RWPE2 (cell line): Measurements from ENCODE around the gene GRID2.

ENCODE experiments used
- ATAC-seq: fragments of 200-7000 bp; cut with Tn5 transposase; 3 replicates; pipeline ENCODE4 v1.9.1; 2021; ENCODE audit warnings: low read depth
- DNase-seq: peaks from one replicate; pipeline ENCODE4 v3.0.0-alpha.2; 2020; ENCODE audit warnings: low spot score
- H3K27ac ChIP-seq: fragments of 450-650 bp; 2 replicates; pipeline ENCODE4 v1.5.1; 2017; ENCODE audit warnings: mild to moderate bottlenecking; ENCODE audit not compliant: poor library complexity, severe bottlenecking
- H3K27me3 ChIP-seq: fragments of 250-450 bp; sonication (Bioruptor Pico); 2 replicates; pipeline ENCODE4 v1.5.1; 2021; ENCODE audit warnings: mild to moderate bottlenecking, moderate library complexity; ENCODE audit not compliant: insufficient read depth, poor library complexity, severe bottlenecking
- H3K36me3 ChIP-seq: fragments of 250-450 bp; sonication (Bioruptor Pico); 2 replicates; pipeline ENCODE4 v1.5.1; 2020; ENCODE audit warnings: low read depth, mild to moderate bottlenecking, moderate library complexity
- H3K4me1 ChIP-seq: fragments of 250-450 bp; sonication (Bioruptor Pico); 2 replicates; pipeline ENCODE4 v1.5.1; 2021; ENCODE audit warnings: mild to moderate bottlenecking, moderate library complexity; ENCODE audit not compliant: insufficient read depth, poor library complexity, severe bottlenecking
- H3K4me3 ChIP-seq: fragments of 250-450 bp; sonication (Bioruptor Pico); 2 replicates; pipeline ENCODE4 v1.5.1; 2021; ENCODE audit warnings: mild to moderate bottlenecking, moderate library complexity; ENCODE audit not compliant: severe bottlenecking
- H3K9me3 ChIP-seq: fragments of 250-450 bp; sonication (Bioruptor Pico); 2 replicates; pipeline ENCODE4 v1.5.1; 2021; ENCODE audit warnings: mild to moderate bottlenecking, moderate library complexity; ENCODE audit not compliant: severe bottlenecking
- TF ChIP-seq, protein P1 (sequence below): fragments of 450-650 bp; IDR thresholded peaks from one replicate; pipeline ENCODE4 v1.5.1; 2017; ENCODE audit warnings: mild to moderate bottlenecking, moderate library complexity; ENCODE audit not compliant: poor library complexity, severe bottlenecking

GRID2 gene

GRCh38 chr4:93722446-93722845 is 1418.7 kb downstream of the GRID2 start:
- no peak for ATAC-seq
- H3K27me3 ChIP-seq, result no peaks in the 10 kb centered on the region
- H3K4me3 ChIP-seq, result no peak overlapping the region
- no peak for DNase-seq
- H3K4me1 ChIP-seq, result no peaks in the 10 kb centered on the region
- H3K9me3 ChIP-seq, result no peaks in the 10 kb centered on the region
- TF ChIP-seq, protein P1, sequence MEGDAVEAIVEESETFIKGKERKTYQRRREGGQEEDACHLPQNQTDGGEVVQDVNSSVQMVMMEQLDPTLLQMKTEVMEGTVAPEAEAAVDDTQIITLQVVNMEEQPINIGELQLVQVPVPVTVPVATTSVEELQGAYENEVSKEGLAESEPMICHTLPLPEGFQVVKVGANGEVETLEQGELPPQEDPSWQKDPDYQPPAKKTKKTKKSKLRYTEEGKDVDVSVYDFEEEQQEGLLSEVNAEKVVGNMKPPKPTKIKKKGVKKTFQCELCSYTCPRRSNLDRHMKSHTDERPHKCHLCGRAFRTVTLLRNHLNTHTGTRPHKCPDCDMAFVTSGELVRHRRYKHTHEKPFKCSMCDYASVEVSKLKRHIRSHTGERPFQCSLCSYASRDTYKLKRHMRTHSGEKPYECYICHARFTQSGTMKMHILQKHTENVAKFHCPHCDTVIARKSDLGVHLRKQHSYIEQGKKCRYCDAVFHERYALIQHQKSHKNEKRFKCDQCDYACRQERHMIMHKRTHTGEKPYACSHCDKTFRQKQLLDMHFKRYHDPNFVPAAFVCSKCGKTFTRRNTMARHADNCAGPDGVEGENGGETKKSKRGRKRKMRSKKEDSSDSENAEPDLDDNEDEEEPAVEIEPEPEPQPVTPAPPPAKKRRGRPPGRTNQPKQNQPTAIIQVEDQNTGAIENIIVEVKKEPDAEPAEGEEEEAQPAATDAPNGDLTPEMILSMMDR, result no peak
- no peak overlapping the region for H3K27ac ChIP-seq
- no peaks in the 10 kb centered on the region for H3K36me3 ChIP-seq

DNA sequence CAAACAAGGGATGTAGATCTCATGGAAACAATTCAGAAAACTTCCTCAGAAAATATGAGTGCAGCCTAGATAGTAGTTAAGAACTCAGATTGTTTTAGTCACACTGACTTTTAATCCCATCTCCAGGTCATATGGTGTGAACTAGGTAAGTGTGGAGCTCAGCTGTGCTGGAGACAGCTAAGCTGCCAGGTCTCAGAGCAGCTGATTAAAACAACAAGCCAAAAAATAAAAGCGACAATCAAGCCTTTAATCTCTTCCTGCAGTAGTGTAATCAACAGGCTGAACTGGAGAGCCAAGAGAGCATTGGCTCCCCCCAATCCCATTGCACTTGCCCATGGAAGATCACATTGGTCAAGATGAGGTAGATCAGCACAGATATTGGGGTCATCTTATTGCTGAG is 1426.5 kb downstream of the GRID2 start:
- Histone ChIP-seq H3K9me3 (no peaks in the 10 kb centered on the region), H3K36me3 (no peaks in the 10 kb centered on the region), H3K4me3 (no peak overlapping the region), H3K27ac (no peak overlapping the region), H3K27me3 (no peaks in the 10 kb centered on the region), H3K4me1 (no peaks in the 10 kb centered on the region)
- DNase-seq (no peak), ATAC-seq (no peak)
- TF ChIP-seq, protein P1, result no peak

DNA sequence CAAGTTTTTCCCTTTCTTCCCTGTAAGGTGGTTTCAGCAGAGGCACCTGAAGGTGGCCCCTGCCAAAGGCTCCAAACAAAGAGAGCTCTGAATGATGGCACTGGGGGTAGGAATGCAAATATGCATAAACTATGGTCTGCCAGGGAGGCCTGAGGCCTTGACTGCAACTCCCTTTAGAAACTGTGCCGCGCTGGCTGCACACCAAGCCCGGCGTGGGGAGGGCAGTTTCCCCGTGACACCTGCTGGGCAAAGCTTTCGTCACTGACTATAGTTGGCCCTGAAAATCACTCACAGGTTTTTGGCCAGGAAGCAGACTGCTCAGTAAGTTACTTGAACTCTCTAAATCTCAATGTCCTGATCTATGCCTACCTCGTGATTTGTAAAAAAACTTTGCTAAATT is 1427.0 kb downstream of the GRID2 start:
- H3K4me1 ChIP-seq, result no peaks in the 10 kb centered on the region
- DNase-seq (no peak), ATAC-seq (no peak)
- no peaks in the 10 kb centered on the region for H3K9me3 ChIP-seq
- H3K36me3 ChIP-seq, result no peaks in the 10 kb centered on the region
- no peak overlapping the region for H3K27ac ChIP-seq
- no peaks in the 10 kb centered on the region for H3K27me3 ChIP-seq
- no peak overlapping the region for H3K4me3 ChIP-seq
- TF ChIP-seq, protein P1, result no peak

DNA sequence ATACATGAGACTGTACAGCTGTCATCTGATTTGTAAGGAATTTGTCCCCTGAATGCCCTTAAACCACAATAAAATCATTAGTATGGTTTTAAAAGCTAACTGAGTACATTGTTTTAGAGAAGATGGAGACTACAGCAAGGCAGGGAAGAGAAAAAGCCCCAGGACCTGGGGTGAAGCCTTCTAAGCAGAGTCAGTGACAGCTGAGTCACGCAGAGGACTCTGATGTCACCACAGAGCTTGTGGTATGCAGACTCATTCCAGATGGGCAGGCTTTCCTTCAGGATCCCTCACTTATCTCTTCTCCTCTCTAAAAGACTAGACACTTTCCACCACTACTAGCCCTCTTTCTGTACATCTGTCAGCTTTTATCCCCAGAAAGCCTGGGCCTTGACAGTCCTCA is 1427.7 kb downstream of the GRID2 start:
- no peaks in the 10 kb centered on the region for H3K36me3 ChIP-seq
- TF ChIP-seq, protein P1, result no peak
- no peak overlapping the region for H3K4me3 ChIP-seq
- ATAC-seq (no peak), DNase-seq (no peak)
- H3K4me1 ChIP-seq, result no peaks in the 10 kb centered on the region
- H3K27ac ChIP-seq, result no peak overlapping the region
- no peaks in the 10 kb centered on the region for H3K9me3 ChIP-seq
- no peaks in the 10 kb centered on the region for H3K27me3 ChIP-seq

DNA sequence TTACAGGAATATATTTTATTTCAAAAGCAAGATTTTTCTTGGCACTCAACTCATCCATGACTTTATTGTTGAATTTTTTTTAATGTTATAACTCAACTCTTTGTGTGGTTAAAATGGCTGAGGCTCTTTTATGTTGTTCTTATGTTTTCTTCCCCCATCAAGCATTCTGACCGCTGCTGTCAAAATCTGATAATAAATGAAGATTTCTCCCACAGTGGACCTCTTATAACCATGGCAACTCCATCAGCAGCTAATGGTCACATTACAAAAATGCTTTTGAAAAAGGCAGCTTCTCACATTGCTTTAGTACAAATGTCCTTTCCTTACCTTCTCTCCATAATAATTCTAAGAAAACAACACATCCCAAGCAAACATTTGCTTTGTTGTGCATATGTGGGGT is 1428.7 kb downstream of the GRID2 start:
- Histone ChIP-seq H3K4me1 (no peaks in the 10 kb centered on the region), H3K9me3 (no peaks in the 10 kb centered on the region), H3K27me3 (no peaks in the 10 kb centered on the region), H3K36me3 (no peaks in the 10 kb centered on the region), H3K27ac (no peak overlapping the region), H3K4me3 (no peak overlapping the region)
- ATAC-seq (no peak), DNase-seq (no peak)
- TF ChIP-seq, protein P1, result no peak
